HCT116 (cell line): ENCODE results near the gene RNF215.

Experiments
- TF ChIP-seq, protein P1 (sequence below), 3 experiments: fragments of 200-600 bp in 1 of 3; sonication (generic) in 1 of 3; IDR thresholded peaks in 2 of 3; conservative IDR thresholded peaks in 1 of 3; 2 replicates each; pipeline ENCODE4 v1.5.1; 2012 to 2017; ENCODE audit warnings: low read depth in 2 of 3, low read length in 2 of 3, antibody characterized with exemption in 1 of 3, borderline replicate concordance in 1 of 3, control low read depth in 1 of 3, mild to moderate bottlenecking in 1 of 3, mixed read lengths in 1 of 3, mixed run types in 1 of 3, moderate library complexity in 1 of 3; ENCODE audit not compliant: insufficient read depth in 1 of 3
- TF ChIP-seq, protein P2 (sequence below): IDR thresholded peaks from 2 replicates; pipeline ENCODE4 v1.6.1; 2012

DNA sequence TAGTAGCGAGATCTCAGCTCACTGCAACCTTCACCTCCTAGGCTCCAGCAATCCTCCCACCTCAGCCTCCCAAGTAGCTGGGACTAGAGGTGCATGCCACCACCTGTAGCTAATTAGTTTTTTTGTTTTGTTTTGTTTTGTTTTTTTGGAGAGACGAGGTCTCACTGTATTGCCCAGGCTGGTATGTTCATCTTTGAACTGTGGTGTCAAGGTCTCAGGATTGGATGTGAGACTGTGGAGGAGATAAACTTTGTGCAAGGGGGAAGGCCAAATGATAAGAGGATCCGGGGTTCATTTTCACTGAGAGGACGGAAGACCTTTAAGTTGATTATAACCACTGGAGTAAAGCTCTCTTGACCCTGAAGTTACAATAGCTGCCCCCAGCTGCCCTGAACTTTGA is 18.5 kb upstream of the RNF215 start:
- TF ChIP-seq, protein P1, sequence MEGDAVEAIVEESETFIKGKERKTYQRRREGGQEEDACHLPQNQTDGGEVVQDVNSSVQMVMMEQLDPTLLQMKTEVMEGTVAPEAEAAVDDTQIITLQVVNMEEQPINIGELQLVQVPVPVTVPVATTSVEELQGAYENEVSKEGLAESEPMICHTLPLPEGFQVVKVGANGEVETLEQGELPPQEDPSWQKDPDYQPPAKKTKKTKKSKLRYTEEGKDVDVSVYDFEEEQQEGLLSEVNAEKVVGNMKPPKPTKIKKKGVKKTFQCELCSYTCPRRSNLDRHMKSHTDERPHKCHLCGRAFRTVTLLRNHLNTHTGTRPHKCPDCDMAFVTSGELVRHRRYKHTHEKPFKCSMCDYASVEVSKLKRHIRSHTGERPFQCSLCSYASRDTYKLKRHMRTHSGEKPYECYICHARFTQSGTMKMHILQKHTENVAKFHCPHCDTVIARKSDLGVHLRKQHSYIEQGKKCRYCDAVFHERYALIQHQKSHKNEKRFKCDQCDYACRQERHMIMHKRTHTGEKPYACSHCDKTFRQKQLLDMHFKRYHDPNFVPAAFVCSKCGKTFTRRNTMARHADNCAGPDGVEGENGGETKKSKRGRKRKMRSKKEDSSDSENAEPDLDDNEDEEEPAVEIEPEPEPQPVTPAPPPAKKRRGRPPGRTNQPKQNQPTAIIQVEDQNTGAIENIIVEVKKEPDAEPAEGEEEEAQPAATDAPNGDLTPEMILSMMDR (IDR thresholded peaks at IDR 0.05 in 2 of 3, conservative IDR thresholded peaks at IDR 0.05 in 1 of 3; ENCODE audit: borderline replicate concordance in 1 of 3, insufficient read depth in 1 of 3, low read depth in 2 of 3, low read length in 2 of 3): no peak
- TF ChIP-seq, protein P2, sequence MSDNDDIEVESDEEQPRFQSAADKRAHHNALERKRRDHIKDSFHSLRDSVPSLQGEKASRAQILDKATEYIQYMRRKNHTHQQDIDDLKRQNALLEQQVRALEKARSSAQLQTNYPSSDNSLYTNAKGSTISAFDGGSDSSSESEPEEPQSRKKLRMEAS: no peak
